ENCODE data around the gene PPP1R36. TPM values are rescaled to one million over a fixed set of nuclear protein-coding genes. Genes with fewer than 3 reads are reported as not detected.
"Not testable (repeated sequence)": the region's sequence is repeated elsewhere in the genome, so short reads cannot be mapped to it uniquely, and the experiment has no call there.

PPP1R36 gene
- total RNA-seq, 2 donors from 2014 or later, result 4.4 to 5.6 TPM

DNA sequence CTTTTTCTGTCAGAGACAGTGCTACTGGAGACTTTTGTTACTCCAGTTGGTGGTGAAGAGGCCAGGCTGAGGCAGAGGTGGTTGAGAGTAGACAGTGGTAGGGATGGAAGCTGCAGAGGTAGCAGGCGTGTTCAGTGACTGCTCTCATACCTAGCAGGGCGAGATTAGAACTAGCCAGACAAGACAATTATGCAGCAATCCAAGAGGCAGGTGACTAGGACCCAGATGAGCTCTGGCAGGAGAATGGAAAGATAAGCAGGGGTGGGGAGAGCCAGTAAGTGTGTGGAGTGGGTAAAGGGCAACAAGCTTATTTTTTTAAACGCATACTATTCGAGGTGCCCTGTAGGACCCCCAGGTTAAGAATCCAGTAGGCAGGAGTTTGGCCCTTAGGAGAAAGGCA, 4.8 kb downstream of the PPP1R36 start:
- Histone ChIP-seq H3K9me3 (no peaks in the 10 kb centered on the region), H3K27ac (no peak overlapping the region), H3K4me1 (peaks cover 7% of the 10 kb centered on the region), H3K4me3 (no peak overlapping the region), H3K27me3 (no peaks in the 10 kb centered on the region), H3K36me3 (replicated peaks in 1 of 2; ENCODE audit: insufficient read depth in 1 of 2, low read depth in 2 of 2) (no peaks in the 10 kb centered on the region)
- 28 to 44% methylated on average over 4 of the region's 4 CpGs for WGBS, 2 donors
- no peak for DNase-seq
- intact Hi-C loops (cut with DNase I), result loop anchor here (10.0 kb wide), 1 partner anchor 70 kb away; no protein-coding TSS in a partner anchor
- ATAC-seq, result no peak
- TF ChIP-seq POLR2A (IDR thresholded peaks at IDR 0.05), result no peak
- TF ChIP-seq, protein P1, sequence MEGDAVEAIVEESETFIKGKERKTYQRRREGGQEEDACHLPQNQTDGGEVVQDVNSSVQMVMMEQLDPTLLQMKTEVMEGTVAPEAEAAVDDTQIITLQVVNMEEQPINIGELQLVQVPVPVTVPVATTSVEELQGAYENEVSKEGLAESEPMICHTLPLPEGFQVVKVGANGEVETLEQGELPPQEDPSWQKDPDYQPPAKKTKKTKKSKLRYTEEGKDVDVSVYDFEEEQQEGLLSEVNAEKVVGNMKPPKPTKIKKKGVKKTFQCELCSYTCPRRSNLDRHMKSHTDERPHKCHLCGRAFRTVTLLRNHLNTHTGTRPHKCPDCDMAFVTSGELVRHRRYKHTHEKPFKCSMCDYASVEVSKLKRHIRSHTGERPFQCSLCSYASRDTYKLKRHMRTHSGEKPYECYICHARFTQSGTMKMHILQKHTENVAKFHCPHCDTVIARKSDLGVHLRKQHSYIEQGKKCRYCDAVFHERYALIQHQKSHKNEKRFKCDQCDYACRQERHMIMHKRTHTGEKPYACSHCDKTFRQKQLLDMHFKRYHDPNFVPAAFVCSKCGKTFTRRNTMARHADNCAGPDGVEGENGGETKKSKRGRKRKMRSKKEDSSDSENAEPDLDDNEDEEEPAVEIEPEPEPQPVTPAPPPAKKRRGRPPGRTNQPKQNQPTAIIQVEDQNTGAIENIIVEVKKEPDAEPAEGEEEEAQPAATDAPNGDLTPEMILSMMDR (IDR thresholded peaks at IDR 0.05), result no peak

DNA sequence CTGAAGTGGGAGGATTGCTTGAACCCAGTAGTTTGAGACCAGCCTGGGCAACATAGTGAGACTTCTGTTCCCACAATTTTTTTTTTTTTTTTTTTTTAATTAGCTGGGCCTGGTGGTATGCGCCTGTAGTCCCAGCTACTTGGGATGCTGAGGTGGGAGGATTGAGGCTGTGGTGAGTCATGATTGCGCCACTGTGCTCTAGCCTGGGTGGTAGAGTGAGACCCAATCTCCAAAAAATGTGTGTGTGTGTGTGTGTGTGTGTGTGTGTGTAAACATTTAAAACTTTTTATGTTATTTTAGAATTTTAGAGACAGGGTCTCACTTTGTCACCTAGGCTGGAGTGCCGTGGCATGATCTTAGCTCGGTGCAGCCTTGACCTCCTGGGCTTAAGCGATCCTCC, 6.8 kb downstream of the PPP1R36 start:
- DNase-seq, result no peak
- no peak for ATAC-seq
- no peaks in the 10 kb centered on the region for H3K36me3 ChIP-seq (replicated peaks in 1 of 2; ENCODE audit: insufficient read depth in 1 of 2, low read depth in 2 of 2)
- TF ChIP-seq, protein P1 (IDR thresholded peaks at IDR 0.05), result no peak
- no peak for TF ChIP-seq POLR2A (IDR thresholded peaks at IDR 0.05)
- H3K27me3 ChIP-seq, result no peaks in the 10 kb centered on the region
- H3K4me1 ChIP-seq, result no peaks in the 10 kb centered on the region
- 95 to 98% methylated on average over 5 of the region's 5 CpGs for WGBS, 2 donors
- no peak overlapping the region for H3K27ac ChIP-seq
- intact Hi-C loops (cut with DNase I), result loop anchor here (10.0 kb wide), 1 partner anchor 68 kb away; no protein-coding TSS in a partner anchor
- no peak overlapping the region for H3K4me3 ChIP-seq
- H3K9me3 ChIP-seq, result no peaks in the 10 kb centered on the region

DNA sequence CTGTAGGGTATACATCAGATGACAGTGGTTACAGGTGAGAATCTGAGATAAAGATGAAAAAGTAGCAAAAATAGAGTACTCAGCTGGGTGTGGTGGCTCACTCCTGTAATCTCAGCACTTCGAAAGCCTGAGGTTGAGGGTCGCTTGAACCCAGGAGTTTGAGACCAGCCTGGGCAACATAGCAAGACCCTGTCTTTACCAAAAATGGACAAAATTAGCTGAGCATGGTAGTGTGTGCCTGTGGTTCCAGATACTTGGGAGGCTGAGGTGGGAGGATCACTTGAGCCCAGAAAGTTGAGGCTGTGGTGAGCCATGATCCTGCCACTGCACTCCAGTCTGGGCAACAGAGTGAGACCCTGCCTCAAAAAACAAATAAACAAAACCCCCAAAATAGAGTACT, 8.5 kb downstream of the PPP1R36 start:
- not testable (repeated sequence) for H3K9me3 ChIP-seq; H3K36me3 ChIP-seq (replicated peaks in 1 of 2; ENCODE audit: insufficient read depth in 1 of 2, low read depth in 2 of 2); H3K27ac ChIP-seq; DNase-seq; H3K4me1 ChIP-seq; ATAC-seq; H3K27me3 ChIP-seq; H3K4me3 ChIP-seq
- intact Hi-C loops (cut with DNase I), result loop anchor here (10.0 kb wide), 1 partner anchor 67 kb away; no protein-coding TSS in a partner anchor
- 92 to 98% methylated on average over 2 of the region's 2 CpGs for whole genome bisulfite sequencing, 2 donors

DNA sequence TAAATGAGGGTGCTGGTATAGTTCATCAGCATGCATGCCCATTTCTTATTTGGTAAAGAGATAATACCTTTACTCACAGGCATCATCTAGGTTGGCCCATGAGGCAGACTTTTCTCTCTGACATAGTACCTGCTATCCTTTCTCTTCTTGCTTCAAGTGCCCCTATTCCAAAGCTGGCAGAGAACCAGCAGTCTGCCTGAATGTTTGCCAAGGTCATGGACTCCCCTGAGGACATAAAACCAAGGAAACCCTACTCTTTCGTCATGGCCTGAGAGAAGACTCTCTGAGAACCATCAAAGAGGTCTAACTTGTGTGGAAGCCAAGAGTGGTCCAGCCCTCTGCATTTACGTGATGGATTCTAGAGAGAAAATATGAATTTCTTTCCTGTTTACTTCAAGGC, 11.9 kb downstream of the PPP1R36 start:
- H3K27ac ChIP-seq, result no peak overlapping the region
- 50 to 58% methylated on average over 2 of the region's 2 CpGs for WGBS, 2 donors

DNA sequence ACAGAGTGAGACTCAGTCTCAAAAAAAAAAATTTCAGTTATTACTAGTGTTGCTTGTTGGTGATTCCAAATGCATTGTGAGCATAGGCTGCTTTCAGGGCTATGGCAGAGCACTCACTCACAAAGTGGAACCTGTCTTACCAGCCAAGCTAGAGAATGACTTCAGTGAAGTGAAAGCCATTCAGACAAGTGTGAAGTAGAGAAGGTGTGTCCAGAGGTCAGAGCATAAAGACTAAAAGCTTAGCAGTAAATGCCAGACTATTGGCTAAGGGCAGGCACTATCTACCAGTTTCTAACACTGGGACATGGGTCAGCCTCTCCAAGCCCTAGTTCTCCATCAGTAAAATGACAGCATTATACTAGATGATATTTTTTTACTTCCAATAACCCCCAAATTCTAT, 12.7 kb downstream of the PPP1R36 start:
- H3K27ac ChIP-seq, result no peak overlapping the region
- H3K9me3 ChIP-seq, result no peaks in the 10 kb centered on the region
- H3K4me1 ChIP-seq, result no peaks in the 10 kb centered on the region
- no peaks in the 10 kb centered on the region for H3K36me3 ChIP-seq (replicated peaks in 1 of 2; ENCODE audit: insufficient read depth in 1 of 2, low read depth in 2 of 2)
- H3K4me3 ChIP-seq, result no peak overlapping the region
- no peak for DNase-seq
- no peaks in the 10 kb centered on the region for H3K27me3 ChIP-seq
- ATAC-seq, result no peak
- intact Hi-C loops (cut with DNase I), result no loop called here
- TF ChIP-seq POLR2A (IDR thresholded peaks at IDR 0.05), result no peak
- TF ChIP-seq, protein P1 (IDR thresholded peaks at IDR 0.05), result no peak

More for the DNA sequence above, 11.9 kb downstream of the PPP1R36 start:
- Histone ChIP-seq H3K27me3 (no peaks in the 10 kb centered on the region), H3K4me1 (no peaks in the 10 kb centered on the region), H3K9me3 (no peaks in the 10 kb centered on the region), H3K4me3 (no peak overlapping the region), H3K36me3 (replicated peaks in 1 of 2; ENCODE audit: insufficient read depth in 1 of 2, low read depth in 2 of 2) (no peaks in the 10 kb centered on the region)
- ATAC-seq, result no peak
- intact Hi-C loops (cut with DNase I), result no loop called here
- TF ChIP-seq, protein P1 (IDR thresholded peaks at IDR 0.05), result no peak
- TF ChIP-seq POLR2A (IDR thresholded peaks at IDR 0.05), result no peak
- no peak for DNase-seq

Measured in body of pancreas (tissue), 4 donors.